ENCODE data around the gene CGNL1. TPM values are rescaled to one million over a fixed set of nuclear protein-coding genes. Genes with fewer than 3 reads are reported as not detected.

The CGNL1 gene
- total and polyA plus RNA-seq, 10 of the 15 experiments (the other 5 are each of a cell fraction or from before 2014, with no cell fraction given), result under 0.01 to 0.27 (median 0.04) TPM; not detected in 3

GRCh38 chr15:57384024-57384423, 7.7 kb downstream of the CGNL1 start:
- Histone ChIP-seq H3K4me1 (ENCODE audit: control insufficient read depth, insufficient read depth, low read length) (no peaks in the 10 kb centered on the region), H3K9ac (ENCODE audit: control insufficient read depth, insufficient read depth, low read length) (no peak overlapping the region), H3K4me3 (no peak overlapping the region), H3K36me3 (ENCODE audit: control insufficient read depth in 2 of 2, insufficient read depth in 2 of 2, low read length in 1 of 2) (no peaks in the 10 kb centered on the region), H3K4me2 (ENCODE audit: control insufficient read depth, insufficient read depth) (no peak overlapping the region), H3K27me3 (replicated peaks in 1 of 2; ENCODE audit: control insufficient read depth in 2 of 2, insufficient read depth in 2 of 2, low read length in 1 of 2) (no peaks in the 10 kb centered on the region; a peak in 2 of 4 replicates), H4K20me1 (ENCODE audit: control insufficient read depth, insufficient read depth) (no peaks in the 10 kb centered on the region), H3K27ac (ENCODE audit: control insufficient read depth, insufficient read depth) (no peak overlapping the region), H3K79me2 (ENCODE audit: control insufficient read depth, insufficient read depth, low read length) (no peaks in the 10 kb centered on the region), H2AFZ (ENCODE audit: control insufficient read depth, low read depth, low read length) (no peak overlapping the region), H3K9me3 (replicated peaks; ENCODE audit: control insufficient read depth, insufficient read depth, low read length) (no peaks in the 10 kb centered on the region)
- in situ Hi-C loops (cut with MboI), result no loop called here
- no peak for TF ChIP-seq RELB (IDR thresholded peaks at IDR 0.05; ENCODE audit: low read depth)
- 41% methylated on average over 2 of the region's 2 CpGs for WGBS (ENCODE audit: insufficient coverage, insufficient replicate concordance, low lambda C conversion rate, missing lambda C conversion rate)
- SMC1A ChIA-PET (ENCODE audit: uncharacterized antibody, unreplicated experiment), result no interaction called here
- intact Hi-C loops (cut with micrococcal nuclease; ENCODE audit: unreplicated experiment), result no loop called here
- DNase-seq (ENCODE audit: low read depth, low spot score), result no peak
- no peak for FAIRE-seq
- POLR2A ChIA-PET, result no interaction called here
- CTCF ChIA-PET, result no interaction called here
- ATAC-seq, result no peak
- RAD21 ChIA-PET (ENCODE audit: unreplicated experiment), result interaction anchor here (1.6 kb wide), 1 partner anchor 143 kb away, joined by 3 read pairs; no protein-coding TSS in a partner anchor
- BruUV-seq (replicated peaks), result no TSS peak

- in situ Hi-C loops (cut with MboI), result no loop called here
These were observed 8.5 kb downstream of the CGNL1 start for GRCh38 chr15:57384816-57385215.

More at GRCh38 chr15:57384816-57385215, 8.5 kb downstream of the CGNL1 start:
- H3K9me3 ChIP-seq (replicated peaks; ENCODE audit: control insufficient read depth, insufficient read depth, low read length), result no peaks in the 10 kb centered on the region
- intact Hi-C loops (cut with micrococcal nuclease; ENCODE audit: unreplicated experiment), result no loop called here
- H3K4me3 ChIP-seq, result no peak overlapping the region
- CTCF ChIA-PET, result interaction anchor here (0.9 kb wide), 1 partner anchor 43 kb away, joined by 4 read pairs; no protein-coding TSS in a partner anchor
- H3K4me2 ChIP-seq (ENCODE audit: control insufficient read depth, insufficient read depth), result no peak overlapping the region
- FAIRE-seq (no peak), ATAC-seq (no peak), DNase-seq (ENCODE audit: low read depth, low spot score) (no peak)
- WGBS (ENCODE audit: insufficient coverage, insufficient replicate concordance, low lambda C conversion rate, missing lambda C conversion rate), result 45% methylated on average over 2 of the region's 2 CpGs
- H3K27ac ChIP-seq (ENCODE audit: control insufficient read depth, insufficient read depth), result no peak overlapping the region
- POLR2A ChIA-PET, result no interaction called here
- BruUV-seq (replicated peaks), result no TSS peak
- H4K20me1 ChIP-seq (ENCODE audit: control insufficient read depth, insufficient read depth), result no peaks in the 10 kb centered on the region
- no peak overlapping the region for H2AFZ ChIP-seq (ENCODE audit: control insufficient read depth, low read depth, low read length)
- no peaks in the 10 kb centered on the region for H3K79me2 ChIP-seq (ENCODE audit: control insufficient read depth, insufficient read depth, low read length)
- SMC1A ChIA-PET (ENCODE audit: uncharacterized antibody, unreplicated experiment), result no interaction called here
- RAD21 ChIA-PET (ENCODE audit: unreplicated experiment), result interaction anchor here (0.7 kb wide), 1 partner anchor 143 kb away, joined by 3 read pairs; no protein-coding TSS in a partner anchor
- no peaks in the 10 kb centered on the region for H3K36me3 ChIP-seq (ENCODE audit: control insufficient read depth in 2 of 2, insufficient read depth in 2 of 2, low read length in 1 of 2)
- TF ChIP-seq SMC3 (IDR thresholded peaks at IDR 0.05; ENCODE audit: borderline replicate concordance, low read length), result no peak
- no peaks in the 10 kb centered on the region; a peak in 2 of 4 replicates for H3K27me3 ChIP-seq (replicated peaks in 1 of 2; ENCODE audit: control insufficient read depth in 2 of 2, insufficient read depth in 2 of 2, low read length in 1 of 2)
- no peak overlapping the region for H3K9ac ChIP-seq (ENCODE audit: control insufficient read depth, insufficient read depth, low read length)
- no peaks in the 10 kb centered on the region for H3K4me1 ChIP-seq (ENCODE audit: control insufficient read depth, insufficient read depth, low read length)

Data from GM12878 (cell line).